GM23338 (cell line): Measurements from ENCODE around the gene PPA1. TPM values are rescaled to one million over a fixed set of nuclear protein-coding genes. Genes with fewer than 3 reads are reported as not detected.

Experiments
- ATAC-seq: fragments of 200-7000 bp; cut with Tn5 transposase; 3 replicates; pipeline ENCODE4 v1.9.1; 2020
- DNase-seq: peaks from one replicate; pipeline ENCODE4 v3.0.0-alpha.2; 2015; ENCODE audit warnings: low spot score
- H2AFZ ChIP-seq: fragments of 200-600 bp; sonication (generic); 2 replicates; pipeline ENCODE4 v1.8.0; 2016; ENCODE audit warnings: antibody characterized with exemption, mild to moderate bottlenecking, moderate library complexity
- H3F3A ChIP-seq: fragments of 200-600 bp; sonication (generic); replicated peaks from 2 replicates; pipeline ENCODE4 v1.8.0; 2017; ENCODE audit warnings: antibody characterized with exemption, mixed run types, low read depth
- H3K27ac ChIP-seq: fragments of 200-600 bp; sonication (generic); 2 replicates; pipeline ENCODE4 v1.6.1; 2016; ENCODE audit warnings: low read depth
- H3K27me3 ChIP-seq: fragments of 200-600 bp; sonication (generic); 2 replicates; pipeline ENCODE4 v1.8.0; 2016; ENCODE audit warnings: mild to moderate bottlenecking, mixed run types, moderate library complexity; ENCODE audit not compliant: insufficient read depth
- H3K36me3 ChIP-seq: fragments of 200-600 bp; sonication (generic); 2 replicates; pipeline ENCODE4 v1.8.0; 2016; ENCODE audit warnings: mild to moderate bottlenecking; ENCODE audit not compliant: insufficient read depth
- H3K4me1 ChIP-seq: fragments of 200-600 bp; sonication (generic); 2 replicates; pipeline ENCODE4 v1.8.0; 2016; ENCODE audit warnings: mild to moderate bottlenecking, moderate library complexity; ENCODE audit not compliant: insufficient read depth
- H3K4me2 ChIP-seq: fragments of 200-600 bp; sonication (generic); 2 replicates; pipeline ENCODE4 v1.7.1; 2017; ENCODE audit warnings: mixed run types
- H3K4me3 ChIP-seq: fragments of 200-600 bp; sonication (generic); 2 replicates; pipeline ENCODE4 v1.6.1; 2016; ENCODE audit warnings: mixed run types
- H3K79me2 ChIP-seq: fragments of 200-600 bp; sonication (generic); replicated peaks from 2 replicates; pipeline ENCODE4 v1.8.0; 2017; ENCODE audit warnings: mild to moderate bottlenecking; ENCODE audit not compliant: insufficient read depth
- H3K9me2 ChIP-seq: fragments of 200-600 bp; sonication (generic); 2 replicates; pipeline ENCODE4 v1.8.0; 2017; ENCODE audit not compliant: insufficient read depth
- H4K20me1 ChIP-seq: fragments of 200-600 bp; sonication (generic); replicated peaks from 2 replicates; pipeline ENCODE4 v1.8.0; 2017; ENCODE audit warnings: mild to moderate bottlenecking; ENCODE audit not compliant: insufficient read depth
- H3K27ac Mint-ChIP-seq: 2 replicates; pipeline ENCODE4 v1.8.0; 2020; ENCODE audit warnings: inconsistent platforms, mild to moderate bottlenecking, moderate library complexity, mixed read lengths
- H3K27me3 Mint-ChIP-seq: 3 replicates; pipeline ENCODE4 v1.8.0; 2022; ENCODE audit warnings: low read depth, mild to moderate bottlenecking, moderate library complexity, mixed read lengths, inconsistent platforms; ENCODE audit not compliant: insufficient read depth, poor library complexity
- H3K36me3 Mint-ChIP-seq: 3 replicates; pipeline ENCODE4 v1.8.0; 2021; ENCODE audit warnings: low read depth, mild to moderate bottlenecking, inconsistent platforms, moderate library complexity, mixed read lengths
- H3K4me1 Mint-ChIP-seq: 3 replicates; pipeline ENCODE4 v1.8.0; 2020; ENCODE audit warnings: mild to moderate bottlenecking, inconsistent platforms, mixed read lengths
- H3K4me3 Mint-ChIP-seq: 3 replicates; pipeline ENCODE4 v1.8.0; 2021; ENCODE audit warnings: moderate library complexity, mild to moderate bottlenecking, inconsistent platforms, mixed read lengths
- H3K9me3 Mint-ChIP-seq: 3 replicates; pipeline ENCODE4 v1.8.0; 2020; ENCODE audit warnings: moderate library complexity, mild to moderate bottlenecking, inconsistent platforms, mixed read lengths
- CREB1 ChIP-seq: fragments of 250-450 bp; sonication (Bioruptor Pico); IDR thresholded peaks from 2 replicates; pipeline ENCODE4 v1.5.0; 2020; ENCODE audit warnings: low read depth, mild to moderate bottlenecking, moderate library complexity
- NANOG ChIP-seq: IDR thresholded peaks from 2 replicates; pipeline ENCODE4 v1.6.1; 2016; ENCODE audit warnings: antibody characterized with exemption, borderline replicate concordance
- STAT1 ChIP-seq: IDR thresholded peaks from one replicate; pipeline ENCODE4 v1.6.1; 2016; ENCODE audit warnings: antibody characterized with exemption; ENCODE audit not compliant: unreplicated experiment
- ZNF114 ChIP-seq: fragments of 250-450 bp; sonication (Bioruptor Pico); IDR thresholded peaks from 2 replicates; pipeline ENCODE4 v1.5.0; 2020; ENCODE audit warnings: mild to moderate bottlenecking, moderate library complexity
- polyA plus RNA-seq: library from polyadenylated mRNA; unstranded; fragments of >200 nt; fragmentation: Nextera tagmentation; extraction: Ambion mirVana; gene quantifications from 2 replicates; pipeline ENCODE4 v1.2.1, GENCODE V29; 2016
- total RNA-seq: library from RNA; depleted of rRNA; stranded (reverse); fragments of >200 nt; shearing (Covaris generic); gene quantifications from 2 replicates; pipeline ENCODE4 v1.2.3, GENCODE V29; 2014
- TF ChIP-seq, protein P1 (sequence below), 2 experiments: fragments of 200-600 bp in 1 of 2; sonication (generic) in 1 of 2; conservative IDR thresholded peaks; 2 replicates each; pipeline versions ENCODE4 v1.5.1 to v1.6.1; 2016 to 2017; ENCODE audit warnings: antibody characterized with exemption in 2 of 2, low read depth in 2 of 2, mild to moderate bottlenecking in 2 of 2, moderate library complexity in 1 of 2

PPA1 gene
- total and polyA plus RNA-seq, 2 experiments from 2014 or later = 135 to 228 TPM

DNA sequence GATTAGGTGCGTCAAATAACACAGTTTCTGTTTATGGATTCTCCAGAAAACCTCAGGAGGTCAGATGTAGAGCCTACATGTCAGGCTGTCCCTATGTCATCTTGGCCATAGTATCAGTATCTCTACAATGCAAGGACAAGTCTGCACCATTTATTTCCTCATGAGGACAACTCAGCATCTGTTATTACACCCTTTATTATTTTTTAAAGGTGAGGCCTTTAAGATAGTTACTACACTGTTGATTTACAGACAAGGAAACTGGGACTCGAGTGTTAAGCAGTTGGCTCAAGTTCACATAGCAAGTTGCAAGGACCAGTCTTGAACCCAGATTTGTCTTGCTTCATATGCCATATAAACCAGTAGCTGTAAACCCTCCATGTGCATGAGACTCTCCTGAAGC is 23.2 kb upstream of the PPA1 start:
- Histone ChIP-seq H3K36me3 (no peaks in the 10 kb centered on the region), H3K79me2 (no peaks in the 10 kb centered on the region), H4K20me1 (no peaks in the 10 kb centered on the region), H2AFZ (peak overlapping the region; percentile 28; the same call in 1 of the 2 replicates), H3F3A (no peaks in the 10 kb centered on the region), H3K9me2 (no peaks in the 10 kb centered on the region), H3K4me1 (no peaks in the 10 kb centered on the region), H3K4me3 (no peak overlapping the region), H3K27ac (no peak overlapping the region), H3K4me2 (no peak overlapping the region), H3K27me3 (0 out of 2 replicates have a peak, but pooled peaks cover 4% of the 10 kb centered on the region)
- Mint-ChIP-seq H3K27ac (no peak overlapping the region), H3K27me3 (peaks cover 7% of the 10 kb centered on the region), H3K36me3 (no peaks in the 10 kb centered on the region), H3K4me3 (no peak overlapping the region), H3K4me1 (peaks cover 12% of the 10 kb centered on the region), H3K9me3 (no peaks in the 10 kb centered on the region)
- no peak for TF ChIP-seq STAT1
- TF ChIP-seq, protein P1, sequence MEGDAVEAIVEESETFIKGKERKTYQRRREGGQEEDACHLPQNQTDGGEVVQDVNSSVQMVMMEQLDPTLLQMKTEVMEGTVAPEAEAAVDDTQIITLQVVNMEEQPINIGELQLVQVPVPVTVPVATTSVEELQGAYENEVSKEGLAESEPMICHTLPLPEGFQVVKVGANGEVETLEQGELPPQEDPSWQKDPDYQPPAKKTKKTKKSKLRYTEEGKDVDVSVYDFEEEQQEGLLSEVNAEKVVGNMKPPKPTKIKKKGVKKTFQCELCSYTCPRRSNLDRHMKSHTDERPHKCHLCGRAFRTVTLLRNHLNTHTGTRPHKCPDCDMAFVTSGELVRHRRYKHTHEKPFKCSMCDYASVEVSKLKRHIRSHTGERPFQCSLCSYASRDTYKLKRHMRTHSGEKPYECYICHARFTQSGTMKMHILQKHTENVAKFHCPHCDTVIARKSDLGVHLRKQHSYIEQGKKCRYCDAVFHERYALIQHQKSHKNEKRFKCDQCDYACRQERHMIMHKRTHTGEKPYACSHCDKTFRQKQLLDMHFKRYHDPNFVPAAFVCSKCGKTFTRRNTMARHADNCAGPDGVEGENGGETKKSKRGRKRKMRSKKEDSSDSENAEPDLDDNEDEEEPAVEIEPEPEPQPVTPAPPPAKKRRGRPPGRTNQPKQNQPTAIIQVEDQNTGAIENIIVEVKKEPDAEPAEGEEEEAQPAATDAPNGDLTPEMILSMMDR (conservative IDR thresholded peaks at IDR 0.05; ENCODE audit: low read depth in 2 of 2) = no peak
- TF ChIP-seq ZNF114 (CRISPR knock-in tag) = no peak
- no peak for TF ChIP-seq CREB1
- TF ChIP-seq NANOG = no peak
- no peak for DNase-seq
- no peak for ATAC-seq

DNA sequence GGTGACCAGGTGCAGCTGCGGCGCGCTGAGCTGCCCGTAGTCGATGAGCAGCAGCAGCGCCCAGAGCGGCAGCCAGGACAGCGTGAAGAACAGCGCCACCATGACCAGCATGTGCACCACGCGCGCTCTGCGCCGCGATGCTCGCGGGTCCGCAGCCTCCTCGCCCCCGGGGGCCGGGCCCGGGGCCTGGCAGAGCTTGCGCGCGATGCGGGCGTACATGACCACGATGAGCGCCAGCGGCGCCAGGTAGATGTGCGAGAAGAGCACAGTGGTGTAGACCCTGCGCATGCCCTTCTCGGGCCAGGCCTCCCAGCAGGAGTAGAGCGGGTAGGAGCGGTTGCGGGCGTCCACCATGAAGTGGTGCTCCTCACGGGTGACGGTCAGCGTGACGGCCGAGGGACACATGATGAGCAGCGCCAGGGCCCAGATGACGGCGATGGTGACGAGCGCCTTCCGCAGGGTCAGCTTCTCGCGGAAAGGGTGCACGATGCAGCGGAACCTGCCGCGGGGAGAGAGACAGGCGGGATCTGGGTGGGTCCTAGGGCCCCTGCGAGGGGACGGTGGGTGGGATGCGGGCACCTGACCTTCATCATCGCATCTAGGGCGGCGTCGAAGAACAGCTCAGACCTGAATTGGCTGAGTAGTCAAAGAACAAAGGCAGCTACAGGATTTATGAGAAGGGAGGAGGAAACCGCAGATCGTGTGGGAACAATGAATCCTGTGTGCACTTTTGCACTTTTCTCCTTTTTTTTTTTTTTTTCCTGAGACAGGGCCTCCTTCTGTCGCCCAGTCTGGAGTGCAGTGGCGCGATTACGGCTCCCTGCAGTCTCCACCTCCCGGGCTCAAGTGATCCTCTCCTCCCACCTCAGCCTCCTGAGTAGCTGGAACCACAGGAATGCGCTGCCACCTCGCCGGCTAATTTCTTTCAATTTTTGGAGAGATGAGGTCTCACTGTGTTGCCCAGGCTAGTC is 22.4 kb upstream of the PPA1 start:
- Histone ChIP-seq H4K20me1 (no peaks in the 10 kb centered on the region), H3K4me2 (no peak overlapping the region), H3K27me3 (0 out of 2 replicates have a peak, but pooled peaks cover 4% of the 10 kb centered on the region), H3K79me2 (no peaks in the 10 kb centered on the region), H2AFZ (peak overlapping the region; percentile 47), H3F3A (no peaks in the 10 kb centered on the region), H3K9me2 (no peaks in the 10 kb centered on the region), H3K4me1 (no peaks in the 10 kb centered on the region), H3K4me3 (no peak overlapping the region), H3K36me3 (no peaks in the 10 kb centered on the region), H3K27ac (no peak overlapping the region)
- ATAC-seq = peak; percentile 55
- peak; percentile 37 for DNase-seq
- peaks cover 12% of the 10 kb centered on the region for H3K4me1 Mint-ChIP-seq
- no peaks in the 10 kb centered on the region for H3K9me3 Mint-ChIP-seq
- TF ChIP-seq, protein P1 (conservative IDR thresholded peaks at IDR 0.05; ENCODE audit: low read depth in 2 of 2) = peak in 1 of 2 experiments; percentile 19; a peak in 1 of 4 replicates
- no peak for TF ChIP-seq CREB1
- H3K27me3 Mint-ChIP-seq = peaks cover 7% of the 10 kb centered on the region
- H3K4me3 Mint-ChIP-seq = no peak overlapping the region
- H3K27ac Mint-ChIP-seq = no peak overlapping the region
- no peaks in the 10 kb centered on the region for H3K36me3 Mint-ChIP-seq
